Brain pericyte (primary cell): Measurements from ENCODE around the gene ANO10.
"Not testable (repeated sequence)": the region's sequence is repeated elsewhere in the genome, so short reads cannot be mapped to it uniquely, and the experiment has no call there.

Experiments
- DNase-seq: peaks from one replicate; pipeline ENCODE4 v3.0.0-alpha.2; 2012; ENCODE audit warnings: low read depth, low spot score

ANO10 gene

GRCh38 chr3:43522727-43523362, 99.0 kb downstream of the ANO10 start:
- DNase-seq: no peak

GRCh38 chr3:43521941-43522340, 99.9 kb downstream of the ANO10 start:
- no peak for DNase-seq

GRCh38 chr3:43518515-43518914, 103.3 kb downstream of the ANO10 start:
- not testable (repeated sequence) for DNase-seq

- no peak for DNase-seq
Observed at GRCh38 chr3:43515970-43516635, 105.7 kb downstream of the ANO10 start.

GRCh38 chr3:43515208-43515917, 106.4 kb downstream of the ANO10 start:
- DNase-seq: no peak

- DNase-seq: no peak
Observed at GRCh38 chr3:43512754-43513404, 108.9 kb downstream of the ANO10 start.

GRCh38 chr3:43506644-43507043, 115.2 kb downstream of the ANO10 start:
- DNase-seq: no peak

- no peak for DNase-seq
Observed at GRCh38 chr3:43505351-43505750, 116.5 kb downstream of the ANO10 start.

- no peak for DNase-seq
Observed at GRCh38 chr3:43503067-43503728, 118.6 kb downstream of the ANO10 start.

GRCh38 chr3:43499256-43499655, 122.6 kb downstream of the ANO10 start:
- no peak for DNase-seq

GRCh38 chr3:43497905-43498365, 123.9 kb downstream of the ANO10 start:
- no peak for DNase-seq

- no peak for DNase-seq
Observed at GRCh38 chr3:43497422-43497821, 124.4 kb downstream of the ANO10 start.

- DNase-seq: no peak
Observed at GRCh38 chr3:43496740-43497375, 125.0 kb downstream of the ANO10 start.

- not testable (repeated sequence) for DNase-seq
Observed at GRCh38 chr3:43492932-43493331, 128.9 kb downstream of the ANO10 start.

GRCh38 chr3:43491807-43492206, 130.0 kb downstream of the ANO10 start:
- DNase-seq: not testable (repeated sequence)

- DNase-seq: no peak
Observed at GRCh38 chr3:43490640-43491185, 131.1 kb downstream of the ANO10 start.

GRCh38 chr3:43489930-43490329, 131.9 kb downstream of the ANO10 start:
- DNase-seq: no peak

GRCh38 chr3:43485931-43486330, 135.9 kb downstream of the ANO10 start:
- no peak for DNase-seq

- no peak for DNase-seq
Observed at GRCh38 chr3:43484926-43485488, 136.8 kb downstream of the ANO10 start.

GRCh38 chr3:43481375-43481774, 140.4 kb downstream of the ANO10 start:
- DNase-seq: no peak
